SK-N-SH treated with all-trans-retinoic acid at 6 μM for 48 hours (cell line): ENCODE data around the gene PYY.

Source experiments
- ATAC-seq: fragments of 200-7000 bp; cut with Tn5 transposase; 3 replicates; pipeline ENCODE4 v1.9.1; 2020; ENCODE audit warnings: mild to moderate bottlenecking, moderate library complexity
- ARNTL ChIP-seq: fragments of 450-650 bp; formaldehyde crosslinking; IDR thresholded peaks from 2 replicates; pipeline ENCODE4 v1.5.0; 2020; ENCODE audit warnings: low read depth, mild to moderate bottlenecking, moderate library complexity, borderline replicate concordance
- BACH2 ChIP-seq: fragments of 250-450 bp; sonication (Bioruptor Pico); IDR thresholded peaks from 2 replicates; pipeline ENCODE4 v1.9.0; 2021; ENCODE audit warnings: mild to moderate bottlenecking, borderline replicate concordance
- CREB5 ChIP-seq: fragments of 250-450 bp; sonication (Bioruptor Pico); IDR thresholded peaks from 2 replicates; pipeline ENCODE4 v1.5.1; 2020; ENCODE audit warnings: low read depth, mild to moderate bottlenecking, moderate library complexity
- CSDC2 ChIP-seq: fragments of 250-450 bp; sonication (Bioruptor Pico); IDR thresholded peaks from 2 replicates; pipeline ENCODE4 v1.5.0; 2020; ENCODE audit warnings: mild to moderate bottlenecking, moderate library complexity
- ESRRG ChIP-seq: fragments of 250-450 bp; sonication (Bioruptor Pico); IDR thresholded peaks from 2 replicates; pipeline ENCODE4 v1.6.1; 2021; ENCODE audit warnings: mild to moderate bottlenecking
- GLIS3 ChIP-seq: fragments of 250-450 bp; sonication (Bioruptor Pico); IDR thresholded peaks from 2 replicates; pipeline ENCODE4 v1.5.0; 2020; ENCODE audit warnings: mild to moderate bottlenecking, moderate library complexity
- ISL1 ChIP-seq: fragments of 250-450 bp; sonication (Bioruptor Pico); IDR thresholded peaks from 2 replicates; pipeline ENCODE4 v2.1.2; 2022; ENCODE audit warnings: mild to moderate bottlenecking, moderate library complexity
- OSR1 ChIP-seq: fragments of 250-450 bp; sonication (Bioruptor Pico); IDR thresholded peaks from 2 replicates; pipeline ENCODE4 v1.8.0; 2022; ENCODE audit warnings: moderate library complexity, mild to moderate bottlenecking, inconsistent platforms
- PATZ1 ChIP-seq: fragments of 250-450 bp; sonication (Bioruptor Pico); IDR thresholded peaks from 2 replicates; pipeline ENCODE4 v1.8.0; 2020; ENCODE audit warnings: mild to moderate bottlenecking, moderate library complexity, borderline replicate concordance
- POU6F1 ChIP-seq: fragments of 250-450 bp; sonication (Bioruptor Pico); IDR thresholded peaks from 2 replicates; pipeline ENCODE4 v1.8.0; 2021; ENCODE audit warnings: low read depth, mild to moderate bottlenecking, moderate library complexity, borderline replicate concordance
- PPARA ChIP-seq: fragments of 250-450 bp; sonication (Bioruptor Pico); IDR thresholded peaks from 2 replicates; pipeline ENCODE4 v1.5.0; 2020; ENCODE audit warnings: mild to moderate bottlenecking, borderline replicate concordance
- RARB ChIP-seq: fragments of 250-450 bp; sonication (Bioruptor Pico); IDR thresholded peaks from 2 replicates; pipeline ENCODE4 v1.8.0; 2021; ENCODE audit warnings: mild to moderate bottlenecking, moderate library complexity
- SNAI2 ChIP-seq: fragments of 250-450 bp; sonication (Bioruptor Pico); IDR thresholded peaks from 2 replicates; pipeline ENCODE4 v1.5.0; 2020; ENCODE audit warnings: mild to moderate bottlenecking, moderate library complexity
- TCF4 ChIP-seq: fragments of 250-450 bp; sonication (Bioruptor Pico); IDR thresholded peaks from 2 replicates; pipeline ENCODE4 v1.8.0; 2021; ENCODE audit warnings: mild to moderate bottlenecking, moderate library complexity, borderline replicate concordance
- TOX ChIP-seq: fragments of 250-450 bp; sonication (Bioruptor Pico); IDR thresholded peaks from 2 replicates; pipeline ENCODE4 v1.8.0; 2021; ENCODE audit warnings: mild to moderate bottlenecking, moderate library complexity, borderline replicate concordance
- TSHZ2 ChIP-seq: fragments of 250-450 bp; sonication (Bioruptor Pico); IDR thresholded peaks from 2 replicates; pipeline ENCODE4 v1.5.0; 2020; ENCODE audit warnings: mild to moderate bottlenecking, moderate library complexity
- ZC3H10 ChIP-seq: fragments of 250-450 bp; sonication (Bioruptor Pico); IDR thresholded peaks from 2 replicates; pipeline ENCODE4 v1.5.1; 2021; ENCODE audit warnings: mild to moderate bottlenecking, moderate library complexity
- ZFP30 ChIP-seq: fragments of 450-650 bp; formaldehyde crosslinking; IDR thresholded peaks from 2 replicates; pipeline ENCODE4 v1.5.0; 2022; ENCODE audit warnings: mild to moderate bottlenecking, moderate library complexity
- ZNF565 ChIP-seq: fragments of 450-650 bp; formaldehyde crosslinking; conservative IDR thresholded peaks from 2 replicates; pipeline ENCODE4 v1.5.0; 2020; ENCODE audit warnings: low read depth, mild to moderate bottlenecking, moderate library complexity
- ZNF70 ChIP-seq: fragments of 450-650 bp; formaldehyde crosslinking; IDR thresholded peaks from 2 replicates; pipeline ENCODE4 v1.5.0; 2020; ENCODE audit warnings: mild to moderate bottlenecking, moderate library complexity
- ZNF8 ChIP-seq: fragments of 450-650 bp; formaldehyde crosslinking; IDR thresholded peaks from 2 replicates; pipeline ENCODE4 v1.5.0; 2020; ENCODE audit warnings: mild to moderate bottlenecking, moderate library complexity

The PYY gene

GRCh38 chr17:43986225-43986981 is 32.7 kb upstream of the PYY start:
- TF ChIP-seq BACH2 (CRISPR knock-in tag) (no peak), SNAI2 (no peak), GLIS3 (no peak), CREB5 (no peak), ZNF70 (CRISPR knock-in tag) (no peak), TCF4 (CRISPR knock-in tag) (no peak), CSDC2 (CRISPR knock-in tag) (no peak), OSR1 (CRISPR knock-in tag) (no peak), PPARA (CRISPR knock-in tag) (no peak)
- ATAC-seq: no peak

GRCh38 chr17:43984521-43984920 is 30.8 kb upstream of the PYY start:
- ATAC-seq: peak; percentile 36; the same call in 2 of the 3 replicates
- no peak for TF ChIP-seq BACH2 (CRISPR knock-in tag)
- TF ChIP-seq PATZ1 (CRISPR knock-in tag): no peak
- no peak for TF ChIP-seq TCF4 (CRISPR knock-in tag)
- TF ChIP-seq PPARA (CRISPR knock-in tag): no peak
- no peak for TF ChIP-seq OSR1 (CRISPR knock-in tag)
- TF ChIP-seq CSDC2 (CRISPR knock-in tag): no peak
- no peak for TF ChIP-seq ISL1 (CRISPR knock-in tag)
- no peak for TF ChIP-seq ZNF8 (CRISPR knock-in tag)
- no peak for TF ChIP-seq ESRRG
- no peak for TF ChIP-seq SNAI2
- no peak for TF ChIP-seq TOX
- TF ChIP-seq CREB5: no peak
- no peak for TF ChIP-seq RARB (CRISPR knock-in tag)
- TF ChIP-seq ZNF565 (CRISPR knock-in tag): no peak

- TF ChIP-seq ZNF70 (CRISPR knock-in tag) (no peak), ZC3H10 (CRISPR knock-in tag) (no peak), OSR1 (CRISPR knock-in tag) (no peak)
- ATAC-seq: peak; percentile 69
Measured at GRCh38 chr17:43983515-43984411, 30.0 kb upstream of the PYY start.

- ATAC-seq: no peak
- TF ChIP-seq ARNTL (CRISPR knock-in tag) (no peak), RARB (CRISPR knock-in tag) (no peak), BACH2 (CRISPR knock-in tag) (no peak), POU6F1 (no peak), CREB5 (no peak), TSHZ2 (CRISPR knock-in tag) (no peak), TOX (no peak), ZFP30 (CRISPR knock-in tag) (no peak), GLIS3 (no peak)
- TF ChIP-seq, all 23 proteins: peak for 0
Measured at GRCh38 chr17:43983196-43983514, 29.4 kb upstream of the PYY start.
